ENCODE data around the gene CDK13.
"Not testable (repeated sequence)": the region's sequence is repeated elsewhere in the genome, so short reads cannot be mapped to it uniquely, and the experiment has no call there.

The CDK13 gene

GRCh38 chr7:40097728-40098127 is 147.7 kb downstream of the CDK13 start:
- DNase-seq (ENCODE audit: low read depth in 2 of 2) = no peak

GRCh38 chr7:40098810-40099209 is 148.8 kb downstream of the CDK13 start:
- no peak for DNase-seq (ENCODE audit: low read depth in 2 of 2)

DNA sequence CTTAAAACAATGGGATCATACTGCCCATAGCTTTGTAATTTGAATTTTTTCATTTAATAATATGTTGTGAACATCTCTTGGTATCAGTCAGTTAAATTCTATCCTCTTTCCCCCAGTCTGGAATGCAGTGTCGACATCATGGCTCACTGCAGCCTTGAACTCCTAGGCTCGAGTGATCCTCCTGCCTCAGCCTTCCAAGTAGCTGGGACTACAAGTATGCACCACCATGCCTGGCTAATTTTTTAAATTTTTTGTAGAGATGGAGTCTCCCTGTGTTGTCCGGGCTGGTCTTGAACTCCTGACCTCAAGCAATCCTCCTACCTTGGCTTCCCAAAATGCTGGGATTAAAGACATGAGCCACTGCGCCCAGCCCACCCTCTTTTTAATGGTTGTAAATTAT is 149.8 kb downstream of the CDK13 start:
- no peak for DNase-seq (ENCODE audit: low read depth in 2 of 2)

GRCh38 chr7:40101201-40101600 is 151.1 kb downstream of the CDK13 start:
- no peak for DNase-seq (ENCODE audit: low read depth in 2 of 2)

GRCh38 chr7:40102897-40103296 is 152.8 kb downstream of the CDK13 start:
- DNase-seq (ENCODE audit: low read depth in 2 of 2) = no peak

DNA sequence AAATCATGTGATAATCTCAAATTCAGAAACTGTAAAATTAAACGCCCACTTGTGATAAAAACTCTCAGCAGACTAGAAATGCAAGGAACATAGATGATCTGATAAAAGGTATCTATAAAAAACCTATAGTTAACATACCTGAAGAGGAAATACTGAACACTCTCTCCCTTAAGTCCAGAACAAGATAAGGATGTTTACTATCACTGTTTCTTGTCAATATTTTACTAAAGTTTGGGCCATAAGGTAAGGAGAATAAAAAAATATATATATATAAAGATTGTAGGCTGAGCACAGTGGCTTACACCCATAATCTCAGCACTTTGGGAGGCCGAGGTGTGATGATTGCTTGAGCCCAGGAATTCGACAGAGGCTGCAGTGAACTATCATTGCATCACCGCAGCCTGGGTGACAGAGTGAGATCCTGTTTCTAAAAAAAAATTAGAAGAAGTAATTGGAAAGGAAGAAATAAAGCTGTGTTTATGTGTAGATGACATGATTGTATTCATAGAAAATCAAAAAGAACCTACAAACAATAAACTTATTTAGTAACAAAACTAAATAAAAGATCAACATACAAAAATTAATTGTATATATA is 155.9 kb downstream of the CDK13 start:
- no peak for DNase-seq (ENCODE audit: low read depth in 2 of 2)

GRCh38 chr7:40115936-40116335 is 165.9 kb downstream of the CDK13 start:
- no peak for DNase-seq (ENCODE audit: low read depth in 2 of 2)

DNA sequence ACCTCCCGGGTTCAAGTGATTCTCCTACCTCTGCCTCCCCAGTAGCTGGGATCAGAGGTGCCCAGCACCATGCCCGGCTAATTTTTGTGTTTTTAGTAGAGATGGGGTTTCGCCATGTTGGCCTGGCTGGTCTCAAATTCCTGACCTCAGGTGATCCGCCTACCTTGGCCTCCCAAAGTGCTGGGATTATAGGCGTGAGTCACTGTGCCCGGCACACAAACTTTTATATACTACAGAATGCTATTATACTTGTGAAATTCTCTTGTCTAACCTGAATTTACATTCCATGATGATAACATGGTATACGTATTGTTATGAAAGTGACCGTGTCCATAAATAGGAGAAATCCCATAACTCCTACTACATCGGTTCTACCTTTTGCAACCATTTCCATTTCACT is 167.1 kb downstream of the CDK13 start:
- not testable (repeated sequence) for DNase-seq (ENCODE audit: low read depth in 2 of 2)

GRCh38 chr7:40118201-40118600 is 168.1 kb downstream of the CDK13 start:
- not testable (repeated sequence) for DNase-seq (ENCODE audit: low read depth in 2 of 2)

- no peak for DNase-seq (ENCODE audit: low read depth in 2 of 2)
Measured at GRCh38 chr7:40120020-40120419, 170.0 kb downstream of the CDK13 start.

GRCh38 chr7:40122100-40122939 is 172.3 kb downstream of the CDK13 start:
- DNase-seq (ENCODE audit: low read depth in 2 of 2) = not testable (repeated sequence)

- DNase-seq (ENCODE audit: low read depth in 2 of 2) = no peak
Measured at GRCh38 chr7:40122940-40123254, 172.8 kb downstream of the CDK13 start.

- peak in 1 of 2 donors; percentile 4 for DNase-seq (ENCODE audit: low read depth in 2 of 2)
Measured at GRCh38 chr7:40133561-40134427, 183.7 kb downstream of the CDK13 start.

DNA sequence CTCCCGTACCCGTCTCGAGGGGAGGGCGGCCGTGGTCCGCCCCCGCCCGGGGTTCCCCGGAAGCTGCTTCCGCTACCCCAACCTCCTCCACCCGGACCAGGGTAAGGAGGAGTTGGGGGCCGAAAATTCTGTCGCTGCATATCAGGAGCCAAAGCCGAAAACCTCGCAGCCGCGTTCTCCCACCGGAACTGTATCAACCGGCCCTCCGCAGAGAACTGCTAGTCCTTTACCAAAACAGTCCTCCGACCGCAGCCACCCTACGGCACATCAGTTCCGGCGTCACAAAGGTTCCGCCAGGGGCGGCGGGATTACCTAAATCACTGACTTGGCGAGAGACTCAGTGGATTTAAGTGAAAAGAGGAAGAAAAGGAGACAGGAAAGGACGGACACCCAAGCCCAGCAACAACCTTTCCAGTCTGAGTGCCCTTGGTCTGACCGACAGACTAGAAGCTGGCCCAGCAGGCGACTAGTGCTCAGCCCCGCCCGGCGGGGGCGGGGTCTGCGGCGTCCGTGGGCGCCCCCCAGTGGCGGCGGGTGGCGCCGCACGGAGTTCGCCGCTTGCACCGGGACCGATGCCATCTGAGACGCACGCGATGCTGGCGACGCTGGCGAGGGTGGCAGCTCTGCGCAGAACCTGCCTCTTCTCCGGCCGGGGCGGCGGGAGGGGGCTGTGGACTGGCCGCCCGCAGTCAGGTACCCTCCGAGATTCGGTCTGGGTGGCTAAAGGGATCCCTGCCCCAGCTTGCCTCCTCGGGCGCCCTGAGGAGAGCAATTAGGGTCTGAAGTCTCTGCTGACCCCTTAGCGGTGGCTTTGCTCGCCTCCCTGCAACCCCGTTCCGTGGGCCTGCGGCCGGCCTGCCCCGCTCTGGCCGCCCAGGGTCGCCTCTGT is 184.6 kb downstream of the CDK13 start, which contains the start of the genes MPLKIP and SUGCT:
MPLKIP (minus strand) TSS at position 195 of the 889 bp plus-strand sequence; CDS start at position 140, 55 bp downstream.
SUGCT (plus strand) TSS at position 578 of the 889 bp plus-strand sequence.
- DNase-seq (ENCODE audit: low read depth in 2 of 2) = peak; percentile 76 to 86

- DNase-seq (ENCODE audit: low read depth in 2 of 2) = no peak
Measured at GRCh38 chr7:40135317-40135610, 185.2 kb downstream of the CDK13 start.

DNA sequence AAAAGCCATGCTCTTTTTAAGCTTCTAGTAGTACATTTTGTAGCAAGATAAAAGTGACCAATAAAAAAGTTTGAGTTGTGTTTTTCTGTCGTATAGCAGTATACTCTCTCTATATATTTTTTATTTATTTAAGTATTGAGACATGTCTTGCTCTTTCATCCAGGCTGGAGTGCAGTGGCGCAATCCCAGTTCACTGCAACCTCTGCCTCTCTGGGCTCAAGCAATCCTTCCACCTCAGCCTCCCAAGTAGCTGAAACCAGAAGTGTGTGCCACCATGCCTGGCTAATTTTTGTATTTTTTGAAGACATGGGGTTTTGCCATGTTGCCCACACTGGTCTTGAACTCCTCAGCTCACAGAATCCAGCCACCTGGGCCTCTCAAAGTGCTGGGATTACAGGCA is 187.5 kb downstream of the CDK13 start:
- no peak for DNase-seq (ENCODE audit: low read depth in 2 of 2)

DNA sequence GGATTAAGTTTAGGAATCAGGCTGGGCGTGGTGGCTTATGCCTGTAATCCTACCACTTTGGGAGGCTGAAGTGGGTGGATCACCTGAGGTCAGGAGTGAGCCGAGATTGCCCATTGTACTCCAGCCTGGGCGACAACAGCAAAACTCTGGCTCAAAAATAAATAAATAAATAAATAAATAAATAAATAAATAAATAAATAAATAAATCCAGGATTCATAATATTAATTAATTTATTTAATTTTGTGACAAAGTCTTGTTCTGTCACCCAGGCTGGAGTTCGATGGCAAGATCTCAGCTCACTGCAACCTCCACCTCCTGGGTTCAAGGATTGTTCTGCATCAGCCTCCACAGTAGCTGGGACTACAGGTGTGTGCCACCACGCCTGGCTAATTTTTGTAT is 188.9 kb downstream of the CDK13 start:
- no peak for DNase-seq (ENCODE audit: low read depth in 2 of 2)

DNA sequence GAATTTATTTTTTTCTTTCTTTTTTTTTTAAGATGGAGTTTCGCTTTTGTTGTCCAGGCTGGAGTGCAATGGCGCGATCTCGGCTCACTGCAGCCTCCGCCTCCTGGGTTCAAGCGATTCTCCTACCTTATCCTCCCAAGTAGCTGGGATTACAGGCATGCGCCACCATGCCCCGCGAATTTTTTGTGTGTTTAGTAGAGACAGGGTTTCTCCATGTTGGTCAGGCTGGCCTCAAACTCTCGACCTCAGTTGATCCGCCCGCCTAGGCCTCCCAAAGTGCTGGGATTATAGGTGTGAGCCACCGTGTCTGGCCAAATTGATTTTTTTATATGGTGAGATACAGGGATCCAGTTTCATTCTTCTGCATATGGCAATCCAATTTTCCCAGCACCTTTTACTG is 189.8 kb downstream of the CDK13 start:
- not testable (repeated sequence) for DNase-seq (ENCODE audit: low read depth in 2 of 2)

- DNase-seq (ENCODE audit: low read depth in 2 of 2) = not testable (repeated sequence)
Measured at GRCh38 chr7:40141916-40142315, 191.9 kb downstream of the CDK13 start.

GRCh38 chr7:40145596-40146130 is 195.6 kb downstream of the CDK13 start:
- DNase-seq (ENCODE audit: low read depth in 2 of 2) = not testable (repeated sequence)
